H1 (cell line): ENCODE measurements around the gene SPDYE4. TPM values are rescaled to one million over a fixed set of nuclear protein-coding genes. Genes with fewer than 3 reads are reported as not detected.
A peak's percentile ranks its signal among the peaks of the same experiment; 100 is the strongest.

Source experiments
- CTCF ChIA-PET: fragments of 300-600 bp; sonication (Branson Sonifier 250); formaldehyde crosslinking; loops from one replicate; lab custom pipeline; 2021; ENCODE audit not compliant: partially characterized antibody; lab: Charles Lee
- POLR2A ChIA-PET: fragments of 300-600 bp; sonication (Branson Sonifier 250); formaldehyde crosslinking; loops from one replicate; lab custom pipeline; 2021; ENCODE audit warnings: inconsistent platforms; ENCODE audit not compliant: partially characterized antibody; lab: Charles Lee
- DNase-seq, 2 experiments: peaks; one replicate each; pipeline versions ENCODE4 v3.0.0 to v3.0.0-alpha.2; 2010 to 2022; ENCODE audit warnings: low spot score in 2 of 2, low read depth in 1 of 2, mixed read lengths in 1 of 2
- FAIRE-seq: peaks from 2 replicates; lab custom pipeline; 2011; peaks lifted over from hg19 to GRCh38; lab: Jason Lieb, UNC
- H2AFZ ChIP-seq: 2 replicates; pipeline ENCODE4 v1.8.1; 2012; ENCODE audit warnings: low read length, inconsistent platforms
- H2AK5ac ChIP-seq: 2 replicates; pipeline ENCODE4 v1.6.1; 2013; ENCODE audit warnings: low read depth, low read length
- H2BK120ac ChIP-seq: replicated peaks from 2 replicates; pipeline ENCODE3; 2013; ENCODE audit warnings: low read depth, low read length, inconsistent platforms
- H2BK12ac ChIP-seq: 2 replicates; pipeline ENCODE4 v1.6.1; 2013; ENCODE audit warnings: low read depth, low read length
- H2BK15ac ChIP-seq: 2 replicates; pipeline ENCODE4 v1.6.1; 2013; ENCODE audit warnings: low read length
- H2BK20ac ChIP-seq: 2 replicates; pipeline ENCODE4 v1.6.1; 2013; ENCODE audit warnings: low read length
- H2BK5ac ChIP-seq: 2 replicates; pipeline ENCODE4 v1.6.1; 2013; ENCODE audit warnings: low read depth, low read length
- H3K14ac ChIP-seq: 2 replicates; pipeline ENCODE4 v1.6.1; 2013; ENCODE audit warnings: inconsistent platforms; ENCODE audit not compliant: insufficient read length
- H3K18ac ChIP-seq: 2 replicates; pipeline ENCODE4 v1.6.1; 2013; ENCODE audit warnings: low read length; ENCODE audit errors: extremely low read depth
- H3K23ac ChIP-seq: 2 replicates; pipeline ENCODE4 v1.6.1; 2013; ENCODE audit warnings: inconsistent platforms; ENCODE audit not compliant: insufficient read length
- H3K23me2 ChIP-seq: 2 replicates; pipeline ENCODE4 v1.6.1; 2013; ENCODE audit warnings: low read depth, low read length
- H3K27ac ChIP-seq: 2 replicates; pipeline ENCODE4 v1.6.1; 2011; ENCODE audit warnings: low read depth, low read length, inconsistent platforms
- H3K27me3 ChIP-seq, 4 experiments: replicated peaks in 1 of 4; 1 replicate in 1 of 4; 2 replicates in 3 of 4; pipeline versions ENCODE4 v1.6.1 to v1.8.1; 2011 to 2013; ENCODE audit warnings: low read length in 3 of 4, mild to moderate bottlenecking in 3 of 4, inconsistent platforms in 2 of 4, mixed read lengths in 2 of 4, moderate library complexity in 1 of 4; ENCODE audit not compliant: control insufficient read depth in 3 of 4, insufficient read depth in 3 of 4; ENCODE audit errors: extremely low read depth in 1 of 4
- H3K36me3 ChIP-seq, 4 experiments: 2 replicates each; pipeline versions ENCODE4 v1.6.1 to v1.8.1; 2011 to 2013; ENCODE audit warnings: mild to moderate bottlenecking in 4 of 4, low read length in 3 of 4, moderate library complexity in 2 of 4, control low read depth in 1 of 4, inconsistent platforms in 1 of 4; ENCODE audit not compliant: insufficient read depth in 4 of 4, control insufficient read depth in 2 of 4
- H3K4ac ChIP-seq: replicated peaks from 2 replicates; pipeline ENCODE3; 2013; ENCODE audit warnings: low read length, low read depth, mixed read lengths, inconsistent platforms; ENCODE audit not compliant: insufficient read length
- H3K4me1 ChIP-seq, 4 experiments: replicated peaks in 1 of 4; 1 replicate in 1 of 4; 2 replicates in 3 of 4; pipeline versions ENCODE4 v1.6.1 to v1.8.1; 2011 to 2013; ENCODE audit warnings: low read length in 3 of 4, inconsistent platforms in 2 of 4, mixed read lengths in 1 of 4; ENCODE audit not compliant: insufficient read depth in 4 of 4, control insufficient read depth in 3 of 4
- H3K4me2 ChIP-seq, 2 experiments: 2 replicates each; pipeline versions ENCODE4 v1.6.1 to v1.8.1; 2011 to 2013; ENCODE audit warnings: low read depth in 2 of 2, low read length in 2 of 2, control low read depth in 1 of 2, inconsistent platforms in 1 of 2, mild to moderate bottlenecking in 1 of 2; ENCODE audit not compliant: insufficient read depth in 1 of 2
- H3K4me3 ChIP-seq, 4 experiments: fragments of 200-600, 300-600 bp in 1 of 4; sonication (generic), shearing (Covaris generic), sonication (Bioruptor Twin) in 1 of 4; 2 replicates each; pipeline versions ENCODE4 v1.5.1 to v1.8.1; 2011 to 2016; ENCODE audit warnings: low read length in 4 of 4, low read depth in 3 of 4, control low read depth in 2 of 4, inconsistent platforms in 2 of 4, mild to moderate bottlenecking in 2 of 4, mixed read lengths in 1 of 4, moderate library complexity in 1 of 4; ENCODE audit not compliant: insufficient read depth in 2 of 4; ENCODE audit errors: extremely low read depth in 1 of 4
- H3K56ac ChIP-seq: replicated peaks from 2 replicates; pipeline ENCODE3; 2013; ENCODE audit warnings: low read depth, mild to moderate bottlenecking, mixed read lengths, low read length, inconsistent platforms; ENCODE audit not compliant: insufficient read length
- H3K79me1 ChIP-seq: 2 replicates; pipeline ENCODE4 v1.6.1; 2013; ENCODE audit warnings: low read depth, low read length, control low read depth
- H3K79me2 ChIP-seq, 2 experiments: 2 replicates each; pipeline versions ENCODE4 v1.6.1 to v1.8.1; 2012 to 2013; ENCODE audit warnings: low read length in 2 of 2, mild to moderate bottlenecking in 2 of 2, inconsistent platforms in 1 of 2; ENCODE audit not compliant: insufficient read depth in 2 of 2, control insufficient read depth in 1 of 2
- H3K9ac ChIP-seq, 4 experiments: replicated peaks in 1 of 4; 1 replicate in 1 of 4; 2 replicates in 3 of 4; pipeline versions ENCODE4 v1.6.1 to v1.8.1; 2011 to 2013; ENCODE audit warnings: low read depth in 3 of 4, low read length in 3 of 4, control low read depth in 2 of 4, mild to moderate bottlenecking in 2 of 4, moderate library complexity in 2 of 4, inconsistent platforms in 1 of 4; ENCODE audit errors: extremely low read depth in 1 of 4
- H3K9me3 ChIP-seq, 2 experiments: 2 replicates each; pipeline versions ENCODE4 v1.6.1 to v1.8.1; 2012 to 2013; ENCODE audit warnings: mild to moderate bottlenecking in 2 of 2, moderate library complexity in 2 of 2, control low read depth in 1 of 2, inconsistent platforms in 1 of 2, low read depth in 1 of 2, low read length in 1 of 2, mixed read lengths in 1 of 2; ENCODE audit not compliant: insufficient read depth in 2 of 2
- H4K20me1 ChIP-seq, 2 experiments: replicated peaks in 1 of 2; 2 replicates each; pipeline versions ENCODE3 to v1.8.1; 2011 to 2013; ENCODE audit warnings: inconsistent platforms in 2 of 2, low read length in 2 of 2, mild to moderate bottlenecking in 1 of 2; ENCODE audit not compliant: insufficient read depth in 2 of 2, control insufficient read depth in 1 of 2
- H4K5ac ChIP-seq: 2 replicates; pipeline ENCODE4 v1.6.1; 2013; ENCODE audit warnings: low read length, low read depth, mixed read lengths, inconsistent platforms; ENCODE audit not compliant: insufficient read length
- H4K8ac ChIP-seq: 2 replicates; pipeline ENCODE4 v1.8.0; 2013; ENCODE audit warnings: mild to moderate bottlenecking, moderate library complexity, low read length, inconsistent platforms; ENCODE audit not compliant: insufficient read depth; ENCODE audit errors: extremely low read depth
- H4K91ac ChIP-seq: replicated peaks from 2 replicates; pipeline ENCODE3; 2013; ENCODE audit warnings: low read length, mixed read lengths, inconsistent platforms; ENCODE audit not compliant: insufficient read length
- ATF3 ChIP-seq: IDR thresholded peaks from 2 replicates; pipeline ENCODE4 v1.6.1; 2011; ENCODE audit warnings: low read depth, mild to moderate bottlenecking, low read length; ENCODE audit not compliant: insufficient read depth
- BACH1 ChIP-seq: IDR thresholded peaks from 2 replicates; pipeline ENCODE4 v1.6.1; 2012; ENCODE audit warnings: low read length, improper control_type of control experiment
- BCL11A ChIP-seq, 2 experiments: IDR thresholded peaks; one replicate each; pipeline ENCODE4 v1.6.1; 2011; ENCODE audit warnings: low read depth in 2 of 2, low read length in 2 of 2, mild to moderate bottlenecking in 2 of 2
- CBX5 ChIP-seq: fragments of 300-800, 300-1000 bp; sonication (generic); IDR thresholded peaks from 2 replicates; pipeline ENCODE4 v1.7.1; 2016; ENCODE audit warnings: antibody characterized with exemption, low read length, low read depth
- CBX8 ChIP-seq: fragments of 300-800, 300-1000 bp; sonication (generic); IDR thresholded peaks from 2 replicates; pipeline ENCODE4 v1.7.1; 2016; ENCODE audit warnings: low read depth, low read length, borderline replicate concordance
- EGR1 ChIP-seq: IDR thresholded peaks from 2 replicates; pipeline ENCODE4 v1.6.1; 2011; ENCODE audit warnings: low read depth, low read length, borderline replicate concordance
- GTF2F1 ChIP-seq: IDR thresholded peaks from 2 replicates; pipeline ENCODE4 v1.6.1; 2012; ENCODE audit warnings: low read depth, low read length, improper control_type of control experiment, borderline replicate concordance
- HDAC2 ChIP-seq, 2 experiments: fragments of 300-600 bp in 1 of 2; sonication (generic) in 1 of 2; IDR thresholded peaks; 2 replicates each; pipeline ENCODE4 v1.6.1; 2011 to 2012; ENCODE audit warnings: low read depth in 2 of 2, low read length in 2 of 2, mild to moderate bottlenecking in 2 of 2, moderate library complexity in 2 of 2, borderline replicate concordance in 1 of 2, inconsistent platforms in 1 of 2
- NRF1 ChIP-seq: IDR thresholded peaks from 2 replicates; pipeline ENCODE4 v1.6.1; 2011; ENCODE audit warnings: mild to moderate bottlenecking, low read depth, low read length, improper control_type of control experiment
- RBBP5 ChIP-seq: IDR thresholded peaks from 2 replicates; pipeline ENCODE4 v1.7.1; 2012; ENCODE audit warnings: low read depth, mild to moderate bottlenecking, inconsistent platforms, low read length, moderate library complexity, borderline replicate concordance
- SP1 ChIP-seq: IDR thresholded peaks from 2 replicates; pipeline ENCODE4 v1.6.1; 2011; ENCODE audit warnings: low read depth, low read length
- SP2 ChIP-seq: IDR thresholded peaks from 2 replicates; pipeline ENCODE4 v1.6.1; 2012; ENCODE audit warnings: mild to moderate bottlenecking, low read length, inconsistent platforms
- SP4 ChIP-seq: IDR thresholded peaks from 2 replicates; pipeline ENCODE4 v1.6.1; 2012; ENCODE audit warnings: low read length, inconsistent platforms
- TAF7 ChIP-seq: optimal IDR thresholded peaks from 2 replicates; pipeline ENCODE3; 2011; ENCODE audit warnings: low read depth, mild to moderate bottlenecking, inconsistent platforms, low read length, moderate library complexity, borderline replicate concordance
- YY1 ChIP-seq: IDR thresholded peaks from 2 replicates; pipeline ENCODE4 v1.6.1; 2011; ENCODE audit warnings: low read depth, mild to moderate bottlenecking, low read length
- WGBS, 2 experiments: shearing (Covaris generic) in 1 of 2; methylation state at CpG; one replicate each; pipeline versions ENCODE4 v1.1.6 to v1.1.7; 2013 to 2015; ENCODE audit warnings: low lambda C conversion rate in 2 of 2, mixed read lengths in 2 of 2, inconsistent platforms in 1 of 2, low coverage in 1 of 2, missing lambda C conversion rate in 1 of 2; ENCODE audit not compliant: insufficient replicate concordance in 2 of 2, insufficient coverage in 1 of 2, insufficient read length in 1 of 2; ENCODE audit errors: extremely low coverage in 1 of 2, missing lambda C conversion rate in 1 of 2; 5-methylcytosine and 5-hydroxymethylcytosine counted together
- polyA plus RNA-seq, 7 experiments: library from polyadenylated mRNA; depleted of rRNA in 3 of 7; stranded (reverse) in 5 of 7; unstranded in 2 of 7; fragments of >200 nt in 5 of 7; fragments of 200-250 nt in 2 of 7; gene quantifications; 1 replicate in 5 of 7; 2 replicates in 1 of 7; 4 replicates in 1 of 7; pipeline versions ENCODE4 v1.2.1 to v1.2.3, GENCODE V29; 2011 to 2013; ENCODE audit warnings: missing spikeins in 2 of 7, mixed read lengths in 2 of 7
- total RNA-seq: library from RNA; stranded (reverse); fragmentation: NEBNext Ultra II Directional; extraction: Animal tissue kit (Norgen Biotek cat#: 25700); gene quantifications from 2 replicates; pipeline ENCODE4 v1.2.1, GENCODE V29; 2021

The SPDYE4 gene
- total and polyA plus RNA-seq, 2 of the 8 experiments (the other 6 are each of a cell fraction or from before 2014, with no cell fraction given) = not detected

GRCh38 chr17:8736796-8737195 is 21.6 kb downstream of the SPDYE4 start:
- Histone ChIP-seq H3K23ac (no peak overlapping the region), H2AFZ (no peak overlapping the region), H3K9me3 (no peaks in the 10 kb centered on the region), H3K14ac (no peak overlapping the region), H2BK20ac (no peak overlapping the region), H3K9ac (no peak overlapping the region), H4K5ac (no peak overlapping the region), H3K79me1 (no peaks in the 10 kb centered on the region), H2BK5ac (no peak overlapping the region), H3K27me3 (no peaks in the 10 kb centered on the region), H3K79me2 (no peaks in the 10 kb centered on the region)
- FAIRE-seq = no peak
- no peak for TF ChIP-seq CBX8
- TF ChIP-seq SP1 = no peak
- TF ChIP-seq SP4 = no peak
- TF ChIP-seq BCL11A (IDR thresholded peaks at IDR 0.05; ENCODE audit: low read depth in 2 of 2, low read length in 2 of 2) = no peak
- no peak for TF ChIP-seq CBX5
- TF ChIP-seq NRF1 = no peak
- no peak for TF ChIP-seq HDAC2 (IDR thresholded peaks at IDR 0.05; ENCODE audit: borderline replicate concordance in 1 of 2, low read depth in 2 of 2, low read length in 2 of 2)
- no peak for TF ChIP-seq ATF3
- no peak for TF ChIP-seq SP2
- no peak for TF ChIP-seq GTF2F1
- no peak for TF ChIP-seq RBBP5
- no peak for TF ChIP-seq YY1
- no peak for TF ChIP-seq TAF7
- TF ChIP-seq EGR1 = no peak
- no peak for TF ChIP-seq BACH1
- TF ChIP-seq, all 59 proteins: peak for 0
- Histone ChIP-seq H2AK5ac (no peak overlapping the region), H3K4me3 (no peak overlapping the region), H4K20me1 (no peaks in the 10 kb centered on the region), H3K23me2 (peaks cover 2% of the 10 kb centered on the region; the same call in 1 of the 2 replicates), H4K91ac (no peak overlapping the region), H3K4me1 (peaks cover 0 to 4% (median under 1%) of the 10 kb centered on the region in 4 experiments; a peak in 3 of 7 replicates), H3K18ac (no peak overlapping the region), H3K4ac (no peak overlapping the region), H2BK15ac (0 out of 2 replicates have a peak overlapping the region, but pooled peaks have one; percentile 61), H4K8ac (no peak overlapping the region), H3K27ac (no peak overlapping the region), H3K36me3 (no peaks in the 10 kb centered on the region), H3K4me2 (no peak overlapping the region), H2BK12ac (no peak overlapping the region), H3K56ac (no peak overlapping the region), H2BK120ac (no peak overlapping the region)
- DNase-seq = no peak
- 88% methylated on average over 2 of the region's 2 CpGs; no CpG with 5 or more reads in 1 of the 2 experiments for WGBS, 2 experiments
- POLR2A ChIA-PET = no interaction called here
- CTCF ChIA-PET = no interaction called here
